Measurements from ENCODE around the gene ASXL1. TPM values are rescaled to one million over a fixed set of nuclear protein-coding genes. Genes with fewer than 3 reads are reported as not detected.

Gene ASXL1
- total and polyA plus RNA-seq, 2 donors from 2014 or later = 16.2 to 71.1 TPM

DNA sequence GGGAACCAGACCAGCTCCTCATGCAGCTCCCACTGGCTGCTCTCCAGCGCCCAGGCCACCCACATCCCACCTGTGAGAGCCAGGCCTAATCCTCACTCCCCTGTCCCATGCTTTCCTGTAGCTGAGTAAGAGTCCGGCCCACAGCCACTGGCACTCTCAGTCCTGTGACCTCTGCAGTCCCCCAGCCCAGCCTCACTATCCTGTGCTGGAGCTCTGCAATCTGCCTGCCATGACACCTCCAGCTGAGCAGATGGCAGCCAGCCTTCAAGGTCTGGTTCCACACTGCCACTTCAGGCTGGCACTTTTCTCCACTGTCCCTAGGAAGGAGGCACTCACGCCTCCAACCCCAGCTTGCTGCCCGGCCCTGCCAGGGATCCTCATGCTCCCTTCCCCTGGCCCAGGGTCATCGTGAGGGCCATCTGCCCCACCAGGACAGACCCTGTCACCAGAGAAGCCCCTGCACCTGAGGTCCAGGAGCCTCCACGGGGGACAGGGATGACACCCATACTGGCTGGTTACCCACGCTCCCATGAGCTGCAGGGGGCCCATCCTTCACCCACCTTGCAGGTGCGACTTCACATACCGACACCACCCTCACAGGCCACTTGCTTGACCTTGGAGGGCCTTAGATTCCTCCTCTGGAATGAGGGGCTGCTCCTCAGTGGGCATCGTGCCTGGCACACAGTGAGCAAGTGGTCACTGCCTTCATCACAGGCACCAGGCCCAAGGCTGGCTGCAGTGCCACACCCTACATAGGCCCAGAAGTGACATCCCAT is 100.1 kb downstream of the ASXL1 start:
- no peaks in the 10 kb centered on the region for H3K9me3 ChIP-seq (ENCODE audit: control insufficient read depth in 2 of 3, insufficient read depth in 1 of 3, low read length in 3 of 3)
- intact Hi-C loops (cut with DNase I) = no loop called here
- H3K4me1 ChIP-seq (ENCODE audit: control insufficient read depth in 2 of 3, insufficient read depth in 2 of 3, low read depth in 1 of 3, low read length in 3 of 3) = peaks cover 0 to 34% (median 14%) of the 10 kb centered on the region in 3 donors
- FAIRE-seq (no peak), DNase-seq (peak in 2 of 5 donors; percentile 68)
- no peak overlapping the region for H3K9ac ChIP-seq (ENCODE audit: low read length in 3 of 3)
- TF ChIP-seq CTCF (IDR thresholded peaks at IDR 0.05; ENCODE audit: borderline replicate concordance, extremely low read depth, insufficient read depth) = no peak
- no peak overlapping the region for H3K4me3 ChIP-seq (ENCODE audit: low read length in 3 of 3)
- no peaks in the 10 kb centered on the region for H3K27me3 ChIP-seq (ENCODE audit: control insufficient read depth, insufficient read depth, low read length)
- H3K36me3 ChIP-seq (ENCODE audit: control insufficient read depth in 2 of 3, insufficient read depth in 3 of 3, low read length in 3 of 3) = peaks cover 3 to 21% (median 12%) of the 10 kb centered on the region in 3 donors
- H3K27ac ChIP-seq (ENCODE audit: low read depth in 2 of 2, low read length in 2 of 2) = peak overlapping the region; percentile 32 to 67

GRCh38 chr20:32458837-32459220 is 100.7 kb downstream of the ASXL1 start:
- H3K27me3 ChIP-seq (ENCODE audit: control insufficient read depth, insufficient read depth, low read length) = no peaks in the 10 kb centered on the region
- intact Hi-C loops (cut with DNase I) = no loop called here
- no peak overlapping the region for H3K4me3 ChIP-seq (ENCODE audit: low read length in 3 of 3)
- no peaks in the 10 kb centered on the region for H3K9me3 ChIP-seq (ENCODE audit: control insufficient read depth in 2 of 3, insufficient read depth in 1 of 3, low read length in 3 of 3)
- no peak for FAIRE-seq
- H3K4me1 ChIP-seq (ENCODE audit: control insufficient read depth in 2 of 3, insufficient read depth in 2 of 3, low read depth in 1 of 3, low read length in 3 of 3) = peaks cover 0 to 40% (median 20%) of the 10 kb centered on the region in 3 donors
- peaks cover 3 to 15% (median 9%) of the 10 kb centered on the region in 3 donors for H3K36me3 ChIP-seq (ENCODE audit: control insufficient read depth in 2 of 3, insufficient read depth in 3 of 3, low read length in 3 of 3)
- DNase-seq = peak in 2 of 5 donors; percentile 62 to 70
- H3K9ac ChIP-seq (ENCODE audit: low read length in 3 of 3) = no peak overlapping the region
- no peak for TF ChIP-seq CTCF (IDR thresholded peaks at IDR 0.05; ENCODE audit: borderline replicate concordance, extremely low read depth, insufficient read depth)
- H3K27ac ChIP-seq (ENCODE audit: low read depth in 2 of 2, low read length in 2 of 2) = no peak overlapping the region

- H3K27me3 ChIP-seq (ENCODE audit: control insufficient read depth, insufficient read depth, low read length) = no peaks in the 10 kb centered on the region
- peak in 3 of 5 donors; percentile 47 to 54 (median 48) for DNase-seq
- TF ChIP-seq CTCF (IDR thresholded peaks at IDR 0.05; ENCODE audit: borderline replicate concordance, extremely low read depth, insufficient read depth) = no peak
- peaks cover 0 to 8% (median 4%) of the 10 kb centered on the region in 3 donors for H3K36me3 ChIP-seq (ENCODE audit: control insufficient read depth in 2 of 3, insufficient read depth in 3 of 3, low read length in 3 of 3)
- H3K27ac ChIP-seq (ENCODE audit: low read depth in 2 of 2, low read length in 2 of 2) = no peak overlapping the region
- H3K4me1 ChIP-seq (ENCODE audit: control insufficient read depth in 2 of 3, insufficient read depth in 2 of 3, low read depth in 1 of 3, low read length in 3 of 3) = peaks cover 0 to 49% (median 28%) of the 10 kb centered on the region in 3 donors
- H3K4me3 ChIP-seq (ENCODE audit: low read length in 3 of 3) = no peak overlapping the region
- intact Hi-C loops (cut with DNase I) = no loop called here
- no peaks in the 10 kb centered on the region for H3K9me3 ChIP-seq (ENCODE audit: control insufficient read depth in 2 of 3, insufficient read depth in 1 of 3, low read length in 3 of 3)
- no peak overlapping the region for H3K9ac ChIP-seq (ENCODE audit: low read length in 3 of 3)
- FAIRE-seq = no peak
Measured at GRCh38 chr20:32460231-32460630, 102.1 kb downstream of the ASXL1 start.
